A673 (cell line): ENCODE measurements around the gene KRTAP9-2.

Source experiments
- CTCF ChIP-seq: fragments of 300-800, 200-600 bp; sonication (generic); conservative IDR thresholded peaks from 2 replicates; pipeline ENCODE4 v1.5.1; 2017; ENCODE audit warnings: low read depth, mild to moderate bottlenecking, antibody characterized with exemption, low read length, moderate library complexity, mixed read lengths
- EZH2 ChIP-seq: fragments of 200-600 bp; sonication (generic); IDR thresholded peaks from 2 replicates; pipeline ENCODE4 v1.6.1; 2017; ENCODE audit warnings: borderline replicate concordance, low read depth, mild to moderate bottlenecking, mixed read lengths, antibody characterized with exemption, low read length; ENCODE audit not compliant: poor library complexity, severe bottlenecking

GRCh38 chr17:41230094-41230493 lies 3.6 kb downstream of the KRTAP9-2 start:
- TF ChIP-seq CTCF (no peak), EZH2 (no peak)
